NCI-H2227 treated with DMSO at 0.1 percent for 48 hours (cell line): Measurements from ENCODE around the gene IFRD2.

Experiments used
- DNase-seq: peaks from one replicate; lab custom pipeline; 2025; lab: John Stamatoyannopoulos, UW

The IFRD2 gene

DNA sequence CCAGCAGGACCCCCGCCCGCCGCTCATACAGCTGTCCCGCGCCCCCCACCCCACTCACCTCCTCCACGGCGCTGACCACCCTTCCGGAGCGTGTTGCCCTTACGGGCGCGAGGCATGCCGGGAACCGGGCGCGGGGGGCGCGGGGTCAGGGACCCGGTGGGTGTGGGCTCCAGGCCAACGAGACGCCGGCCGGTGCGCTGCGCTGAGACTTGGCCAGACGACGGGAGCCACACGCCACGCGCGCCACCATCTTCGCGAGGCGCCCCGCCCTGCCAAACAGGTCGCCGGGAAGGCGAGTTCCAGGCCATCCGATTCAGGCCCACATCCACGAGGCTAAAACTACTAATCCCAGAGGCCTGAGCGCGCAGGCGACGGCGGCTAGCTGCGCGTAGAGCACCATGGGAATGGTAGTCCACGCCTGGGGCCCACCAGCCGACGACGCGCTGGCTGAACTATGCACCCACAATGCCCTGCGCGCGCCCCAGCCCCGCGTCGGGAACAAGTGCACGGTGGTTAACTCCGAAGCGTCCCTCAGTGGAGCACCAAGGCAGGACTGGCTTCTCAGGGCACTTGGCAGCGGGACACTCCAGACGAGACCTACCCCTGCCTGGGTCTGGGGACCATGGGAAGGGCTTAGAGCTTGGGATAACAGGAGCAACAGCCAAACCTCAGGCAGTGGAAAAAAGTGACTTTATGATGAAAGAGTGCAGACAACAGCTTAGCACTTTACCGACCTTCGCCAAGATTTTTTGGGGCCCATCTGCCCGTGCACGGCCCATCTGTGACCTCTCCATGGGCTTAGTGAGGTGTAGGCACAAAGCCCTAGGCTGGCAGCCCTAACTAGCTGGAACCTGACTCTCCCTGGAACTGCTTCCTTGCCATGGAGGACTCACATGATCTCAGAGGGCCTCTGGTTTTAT lies at the start of gene IFRD2:
Gene IFRD2 (minus strand): TSS at position 271 of the 920 bp plus-strand sequence. CDS start 155 bp downstream, at position 116.
- peak; percentile 87 for DNase-seq

DNA sequence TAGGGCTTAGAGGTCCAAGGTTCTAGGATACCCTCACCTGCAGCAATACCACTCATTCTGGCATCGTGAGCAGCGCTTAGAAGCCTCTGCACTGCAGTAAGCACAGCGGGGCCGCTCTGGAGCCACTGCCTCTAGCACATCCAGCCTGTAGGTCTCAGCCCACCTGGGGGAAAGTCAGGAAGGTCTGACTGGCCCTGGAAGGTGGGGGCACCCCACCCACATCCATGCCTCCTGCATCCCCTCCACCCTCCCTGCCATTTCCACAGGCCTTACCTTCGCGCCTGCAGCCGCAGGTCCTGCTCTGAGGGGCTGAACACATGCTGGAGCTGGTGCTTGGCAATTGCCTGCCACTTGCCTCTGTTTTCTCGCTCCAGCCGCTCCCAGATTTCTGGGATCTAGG lies 49.3 kb upstream of the IFRD2 start:
- DNase-seq, result no peak

GRCh38 chr3:50340448-50341329 lies 48.5 kb upstream of the IFRD2 start, which contains the start of gene RASSF1:
Gene RASSF1 (minus strand): TSS chr3:50340836. CDS start chr3:50340805, 31 bp downstream.
- DNase-seq, result no peak

- no peak for DNase-seq
Observed at GRCh38 chr3:50340147-50340447, 47.9 kb upstream of the IFRD2 start.

DNA sequence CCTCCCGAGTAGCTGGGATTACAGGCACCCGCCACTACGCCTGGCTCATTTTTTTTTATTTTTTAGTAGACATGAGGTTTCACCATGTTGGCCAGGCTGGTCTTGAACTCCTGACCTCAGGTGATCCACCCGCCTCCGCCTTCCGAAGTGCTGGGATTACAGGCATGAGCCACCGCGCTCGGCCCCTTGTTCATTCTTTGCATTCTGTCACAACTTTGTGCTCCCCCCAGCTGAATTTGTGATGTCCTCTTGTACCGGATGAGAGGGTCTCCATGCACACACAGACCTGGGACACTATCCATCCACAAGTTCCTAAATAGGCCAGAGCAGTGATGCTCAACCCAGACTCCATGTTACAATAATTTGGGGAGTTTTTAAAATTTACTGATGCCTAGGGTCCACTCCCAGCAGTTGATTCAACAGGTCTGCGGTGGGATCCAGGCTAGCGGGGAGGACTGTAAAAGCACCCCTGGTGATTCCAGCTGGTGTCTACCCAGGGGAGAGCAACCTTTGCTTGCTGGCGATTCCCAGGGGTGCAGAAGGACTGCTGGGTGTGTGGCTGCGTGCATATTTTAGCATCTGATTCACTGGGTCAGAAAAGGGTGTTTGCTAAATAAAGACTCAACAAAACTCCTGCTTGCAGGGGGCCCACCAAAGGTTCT lies 47.4 kb upstream of the IFRD2 start:
- no peak for DNase-seq

GRCh38 chr3:50338965-50339364 lies 46.7 kb upstream of the IFRD2 start:
- no peak for DNase-seq

DNA sequence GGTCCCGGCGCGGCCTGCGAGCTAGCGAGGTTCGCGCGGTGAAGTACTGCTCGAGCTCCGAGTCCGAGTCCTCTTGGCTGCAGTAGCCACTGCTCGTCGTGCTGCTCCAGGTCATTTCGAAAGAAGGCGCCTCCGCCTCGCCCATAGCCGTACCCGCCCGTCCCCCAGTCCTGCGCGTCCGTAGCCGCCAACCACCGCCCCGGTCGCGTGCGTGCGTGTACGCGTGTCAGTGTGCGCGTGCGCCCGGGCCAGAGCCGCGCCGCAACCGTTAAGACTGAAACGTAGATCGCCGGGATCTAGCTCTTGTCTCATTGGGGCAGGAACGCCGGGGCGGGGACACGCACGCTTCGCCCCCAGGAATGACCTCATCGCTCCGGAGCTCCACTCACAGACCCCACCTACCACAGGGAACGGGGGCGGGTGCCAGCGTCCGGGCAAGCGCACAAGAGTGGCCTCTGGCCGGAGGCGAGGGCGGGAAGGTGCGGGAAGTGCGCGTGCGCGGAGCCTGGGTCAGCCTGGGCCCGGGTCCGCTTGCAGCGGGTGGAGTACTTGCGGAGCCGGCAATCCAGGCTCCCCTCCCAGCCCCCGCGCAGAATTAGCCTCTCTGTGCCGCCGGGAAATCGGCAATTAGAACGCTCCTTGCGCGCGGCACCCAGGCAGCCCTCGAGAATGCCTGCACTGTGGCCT lies 45.1 kb upstream of the IFRD2 start:
- DNase-seq, result peak; percentile 95

DNA sequence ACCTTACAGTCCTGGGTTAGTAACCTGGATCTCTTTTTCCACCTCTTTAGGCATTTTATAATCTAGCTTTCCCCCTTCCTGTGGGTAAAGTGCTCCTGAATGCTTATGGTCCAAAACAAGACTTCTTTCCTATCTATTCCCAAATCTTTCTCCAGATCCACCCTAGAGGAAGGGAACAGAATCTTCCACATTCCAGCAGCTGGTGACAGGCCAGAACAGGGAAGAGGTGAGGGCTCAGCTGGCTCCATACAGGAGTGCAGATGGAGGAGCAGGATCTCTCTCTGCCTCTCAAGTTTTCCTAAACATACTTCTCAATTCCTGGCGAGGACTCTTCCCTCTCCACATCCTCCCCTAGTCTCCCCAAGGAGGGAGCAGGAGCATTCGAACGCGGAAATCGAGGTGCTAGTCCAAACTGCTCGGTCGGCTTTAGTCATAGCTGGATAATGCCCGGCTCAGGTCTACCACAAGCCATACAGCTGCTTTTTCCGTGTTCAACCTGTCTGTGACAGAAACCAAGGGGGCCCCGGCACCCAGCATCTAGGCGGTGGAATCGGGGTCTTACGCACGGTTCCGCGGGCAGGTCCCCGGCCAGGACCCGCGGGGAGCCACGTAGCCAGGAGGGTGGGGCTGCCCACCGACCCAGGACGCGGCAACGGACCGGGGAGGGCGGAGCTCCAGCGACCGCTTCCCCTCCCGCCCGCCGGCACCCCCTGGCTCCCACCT lies 44.4 kb upstream of the IFRD2 start:
- no peak for DNase-seq

- DNase-seq, result no peak
Observed at GRCh38 chr3:50334339-50335075, 42.3 kb upstream of the IFRD2 start.

DNA sequence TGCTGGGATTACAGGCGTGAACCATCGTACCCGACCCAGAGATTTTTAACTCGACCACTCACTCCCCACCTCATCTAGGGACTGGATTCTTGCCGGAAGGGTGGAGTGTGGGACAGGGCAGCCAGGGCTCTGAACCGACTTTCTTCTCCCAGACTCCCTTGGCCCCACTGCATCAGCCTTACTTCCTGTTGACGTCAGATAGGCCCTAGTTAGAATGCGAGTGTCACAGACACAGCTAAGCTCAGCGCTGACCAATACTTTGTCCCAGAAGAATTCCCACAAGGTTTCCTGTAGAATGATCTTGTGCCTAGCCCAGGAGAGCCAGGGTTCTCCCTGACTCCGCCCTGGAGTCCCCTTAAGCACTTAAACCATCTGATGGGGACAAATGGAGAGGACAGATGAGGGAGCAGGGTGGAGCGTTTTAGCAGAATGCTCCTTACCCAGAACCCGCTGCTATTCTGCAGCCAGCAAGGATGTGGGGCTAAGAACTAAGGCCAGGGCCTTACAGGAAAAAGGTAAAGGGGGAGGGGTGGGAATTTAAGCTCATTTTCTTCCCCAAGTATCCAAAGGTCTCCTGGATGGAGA lies 41.6 kb upstream of the IFRD2 start:
- no peak for DNase-seq

- DNase-seq, result no peak
Observed at GRCh38 chr3:50331364-50331907, 39.2 kb upstream of the IFRD2 start.

DNA sequence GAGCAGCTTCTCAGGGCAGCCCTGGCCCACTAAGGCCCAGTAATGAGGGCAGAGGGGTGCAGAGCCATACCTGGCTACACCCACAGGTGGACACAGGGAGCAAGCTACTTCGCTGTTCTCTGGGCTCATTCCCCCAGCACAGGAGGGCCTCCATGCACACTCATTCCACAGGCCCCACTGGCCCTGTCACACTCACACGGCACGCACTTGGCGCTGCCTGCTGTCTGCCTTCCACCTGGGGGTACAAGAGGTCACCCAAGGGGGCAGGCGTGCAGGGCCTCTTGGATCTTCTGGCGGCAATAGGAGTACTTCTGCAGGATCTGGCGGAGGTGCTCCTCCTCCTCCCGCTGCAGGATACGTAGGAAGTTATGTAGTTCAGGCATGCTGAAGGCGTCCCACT lies 38.1 kb upstream of the IFRD2 start:
- no peak for DNase-seq

DNA sequence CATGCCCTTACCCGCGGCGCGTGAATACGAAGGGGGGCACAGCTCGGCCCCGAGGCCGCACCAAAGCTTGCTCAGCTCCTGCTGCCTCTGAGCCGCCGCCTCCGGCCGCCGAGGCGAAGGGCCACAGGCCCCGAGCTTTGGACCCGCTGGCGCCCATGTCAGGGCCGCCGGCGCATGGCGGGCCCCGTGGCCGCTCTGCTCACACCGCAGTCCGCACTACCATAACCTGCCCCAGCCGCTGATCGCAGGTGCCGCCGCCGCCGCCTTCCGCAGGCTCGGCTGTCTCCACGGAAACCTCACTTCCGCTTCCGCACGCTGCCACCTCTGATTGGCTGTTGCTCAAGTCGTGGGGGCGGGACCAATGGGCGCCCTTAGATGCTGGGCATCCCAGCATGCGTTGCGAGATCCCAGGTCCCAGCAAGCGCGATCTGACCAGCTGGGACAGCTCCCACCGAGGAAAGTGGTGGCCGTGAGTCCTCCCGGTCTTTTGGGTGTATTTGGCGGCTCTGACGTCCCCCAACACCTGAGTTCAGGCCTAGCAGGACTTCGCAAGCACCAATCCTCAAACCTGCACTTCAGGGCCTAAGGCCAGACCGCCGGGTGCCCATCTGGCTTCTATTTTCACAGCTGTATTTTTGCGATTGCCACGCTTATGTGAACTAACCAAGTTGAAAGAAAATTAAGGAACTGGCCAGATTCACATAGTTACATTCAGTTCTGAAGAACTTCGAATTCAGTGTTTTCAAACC lies 35.9 kb upstream of the IFRD2 start, which contains the start of gene TUSC2:
Gene TUSC2 (minus strand): TSS at position 281 of the 749 bp plus-strand sequence. CDS start 124 bp downstream, at position 157.
- DNase-seq, result peak; percentile 85

- DNase-seq, result no peak
Observed at GRCh38 chr3:50327129-50327528, 34.9 kb upstream of the IFRD2 start.

DNA sequence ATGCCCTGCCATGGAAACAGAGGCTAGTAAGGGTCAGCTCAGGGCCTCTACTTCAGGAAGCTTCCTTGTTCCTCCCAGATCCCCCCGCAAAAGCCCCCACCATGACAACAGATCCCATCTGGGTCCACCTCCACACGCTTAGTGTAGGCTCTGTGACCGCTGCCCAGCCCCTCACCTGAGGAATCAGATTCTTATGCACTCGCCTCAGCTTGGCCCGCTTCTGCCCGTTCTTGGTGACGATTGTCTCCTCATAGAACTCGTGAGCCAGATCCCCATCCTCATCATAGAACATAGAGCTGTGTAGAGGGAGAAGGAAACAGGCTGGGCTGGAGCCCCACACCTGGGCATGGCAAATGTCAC lies 33.9 kb upstream of the IFRD2 start:
- no peak for DNase-seq

- no peak for DNase-seq
Observed at GRCh38 chr3:50325497-50326181, 33.4 kb upstream of the IFRD2 start.

GRCh38 chr3:50325113-50325480 lies 32.9 kb upstream of the IFRD2 start:
- no peak for DNase-seq

- no peak for DNase-seq
Observed at GRCh38 chr3:50324351-50325112, 32.3 kb upstream of the IFRD2 start.
